Measurements from ENCODE around the gene CSRNP3.

Gene CSRNP3

GRCh38 chr2:165456027-165456426 lies 13.5 kb upstream of the CSRNP3 start:
- DNase-seq (ENCODE audit: low spot score), result no peak
- ChIA-PET POLR2A (ENCODE audit: low non-redundant PET) (no interaction called here), CTCF (interaction anchor here (0.6 kb wide), 2 partner anchors 206 to 1827 kb away, joined by 3 read pairs; no protein-coding TSS in a partner anchor)
- TF ChIP-seq CTCF (conservative IDR thresholded peaks at IDR 0.05; ENCODE audit: low read depth), result no peak
- no peak overlapping the region for H3K27ac ChIP-seq

- POLR2A ChIA-PET (ENCODE audit: low non-redundant PET), result interaction anchor here (0.5 kb wide), 1 partner anchor 10 kb away, joined by 3 read pairs; no protein-coding TSS in a partner anchor
- DNase-seq (ENCODE audit: low spot score), result no peak
- no peak for TF ChIP-seq CTCF (conservative IDR thresholded peaks at IDR 0.05; ENCODE audit: low read depth)
- CTCF ChIA-PET, result no interaction called here
- H3K27ac ChIP-seq, result no peak overlapping the region
Measured at GRCh38 chr2:165462443-165462842, 7.1 kb upstream of the CSRNP3 start.

GRCh38 chr2:165466386-165466785 lies 3.1 kb upstream of the CSRNP3 start:
- POLR2A ChIA-PET (ENCODE audit: low non-redundant PET), result no interaction called here
- no peak for TF ChIP-seq CTCF (conservative IDR thresholded peaks at IDR 0.05; ENCODE audit: low read depth)
- CTCF ChIA-PET, result interaction anchor here (0.6 kb wide), 1 partner anchor 172 kb away, joined by 3 read pairs; no protein-coding TSS in a partner anchor
- DNase-seq (ENCODE audit: low spot score), result no peak
- H3K27ac ChIP-seq, result no peak overlapping the region

GRCh38 chr2:165467921-165468320 lies 1.6 kb upstream of the CSRNP3 start:
- ChIA-PET POLR2A (ENCODE audit: low non-redundant PET) (no interaction called here), CTCF (interaction anchor here (0.6 kb wide), 1 partner anchor 310 kb away, joined by 5 read pairs; no protein-coding TSS in a partner anchor)
- no peak for DNase-seq (ENCODE audit: low spot score)
- H3K27ac ChIP-seq, result no peak overlapping the region
- TF ChIP-seq CTCF (conservative IDR thresholded peaks at IDR 0.05; ENCODE audit: low read depth), result no peak

- POLR2A ChIA-PET (ENCODE audit: low non-redundant PET), result no interaction called here
- no peak overlapping the region for H3K27ac ChIP-seq
- no peak for DNase-seq (ENCODE audit: low spot score)
- CTCF ChIA-PET, result interaction anchor here (0.7 kb wide), 1 partner anchor 1280 kb away, joined by 4 read pairs; no protein-coding TSS in a partner anchor
- no peak for TF ChIP-seq CTCF (conservative IDR thresholded peaks at IDR 0.05; ENCODE audit: low read depth)
Measured at GRCh38 chr2:165470361-165470760, 863 bp downstream of the CSRNP3 start.

GRCh38 chr2:165471349-165471950 lies 2.0 kb downstream of the CSRNP3 start:
- no peak for DNase-seq (ENCODE audit: low spot score)
- ChIA-PET CTCF (no interaction called here), POLR2A (ENCODE audit: low non-redundant PET) (no interaction called here)

More at GRCh38 chr2:165471349-165471950, 2.0 kb downstream of the CSRNP3 start:
- H3K27ac ChIP-seq, result no peak overlapping the region
- TF ChIP-seq CTCF (conservative IDR thresholded peaks at IDR 0.05; ENCODE audit: low read depth), result no peak

Data from RWPE1 (cell line).